Activated CD8-positive, alpha-beta memory T cell treated with anti-CD3 and anti-CD28 coated beads, Interleukin-2, amount 50 U/mL, for 1 hour (primary cell): Measurements from ENCODE around the gene MED15.
"Not testable (repeated sequence)": the region's sequence is repeated elsewhere in the genome, so short reads cannot be mapped to it uniquely, and the experiment has no call there.

Experiments
- DNase-seq: peaks from one replicate; pipeline ENCODE4 v3.0.0-alpha.2; 2020; ENCODE audit errors: extremely low read depth

The MED15 gene

GRCh38 chr22:20584029-20584871 lies 76.8 kb downstream of the MED15 start:
- no peak for DNase-seq

DNA sequence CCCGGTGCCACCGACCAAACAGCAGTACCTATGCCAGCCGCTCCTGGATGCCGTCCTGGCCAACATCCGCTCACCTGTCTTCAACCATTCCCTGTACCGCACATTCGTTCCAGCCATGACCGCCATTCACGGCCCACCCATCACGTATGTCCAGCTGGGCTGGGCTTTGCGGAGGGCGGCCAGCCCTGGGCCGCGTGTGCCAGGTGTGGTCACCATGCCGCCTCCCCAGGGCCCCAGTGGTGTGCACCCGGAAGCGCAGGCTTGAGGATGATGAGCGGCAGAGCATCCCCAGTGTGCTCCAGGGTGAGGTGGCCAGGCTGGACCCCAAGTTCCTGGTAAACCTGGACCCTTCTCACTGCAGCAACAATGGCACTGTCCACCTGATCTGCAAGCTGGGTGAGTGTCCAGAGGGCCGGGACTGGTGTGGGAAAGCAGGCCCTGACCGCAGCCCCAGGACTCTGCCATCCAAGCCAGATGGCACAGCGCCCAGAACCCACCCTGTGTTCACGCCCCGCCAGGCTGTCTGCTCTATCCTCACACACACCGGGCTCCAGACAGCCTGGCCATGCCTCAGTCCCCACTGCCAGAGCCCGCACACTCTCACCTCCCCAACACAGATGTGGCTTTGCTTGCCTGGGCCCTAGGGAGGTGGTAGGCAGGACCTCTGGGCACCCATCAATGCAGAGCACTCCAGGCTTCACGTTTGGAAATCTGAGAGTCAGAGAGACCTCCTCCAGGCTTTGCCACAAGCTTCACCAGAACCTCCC lies 77.6 kb downstream of the MED15 start:
- DNase-seq: no peak

- no peak for DNase-seq
These were observed 78.4 kb downstream of the MED15 start for GRCh38 chr22:20585639-20586402.

DNA sequence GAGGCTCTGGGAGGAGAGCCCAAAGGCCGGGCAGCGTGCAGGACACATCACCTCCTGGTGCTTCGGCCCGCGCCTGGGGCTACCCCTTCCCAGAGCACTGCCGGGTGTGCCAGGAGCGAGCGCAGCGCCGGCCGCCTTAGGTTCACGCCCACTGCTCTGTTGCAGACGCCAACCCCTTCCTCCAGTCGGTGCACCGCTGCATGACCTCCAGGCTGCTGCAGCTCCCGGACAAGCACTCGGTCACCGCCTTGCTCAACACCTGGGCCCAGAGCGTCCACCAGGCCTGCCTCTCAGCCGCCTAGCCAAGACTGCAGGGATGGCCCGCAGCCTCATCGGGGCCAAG lies 79.0 kb downstream of the MED15 start:
- no peak for DNase-seq

GRCh38 chr22:20587206-20587958 lies 80.0 kb downstream of the MED15 start:
- DNase-seq: no peak

DNA sequence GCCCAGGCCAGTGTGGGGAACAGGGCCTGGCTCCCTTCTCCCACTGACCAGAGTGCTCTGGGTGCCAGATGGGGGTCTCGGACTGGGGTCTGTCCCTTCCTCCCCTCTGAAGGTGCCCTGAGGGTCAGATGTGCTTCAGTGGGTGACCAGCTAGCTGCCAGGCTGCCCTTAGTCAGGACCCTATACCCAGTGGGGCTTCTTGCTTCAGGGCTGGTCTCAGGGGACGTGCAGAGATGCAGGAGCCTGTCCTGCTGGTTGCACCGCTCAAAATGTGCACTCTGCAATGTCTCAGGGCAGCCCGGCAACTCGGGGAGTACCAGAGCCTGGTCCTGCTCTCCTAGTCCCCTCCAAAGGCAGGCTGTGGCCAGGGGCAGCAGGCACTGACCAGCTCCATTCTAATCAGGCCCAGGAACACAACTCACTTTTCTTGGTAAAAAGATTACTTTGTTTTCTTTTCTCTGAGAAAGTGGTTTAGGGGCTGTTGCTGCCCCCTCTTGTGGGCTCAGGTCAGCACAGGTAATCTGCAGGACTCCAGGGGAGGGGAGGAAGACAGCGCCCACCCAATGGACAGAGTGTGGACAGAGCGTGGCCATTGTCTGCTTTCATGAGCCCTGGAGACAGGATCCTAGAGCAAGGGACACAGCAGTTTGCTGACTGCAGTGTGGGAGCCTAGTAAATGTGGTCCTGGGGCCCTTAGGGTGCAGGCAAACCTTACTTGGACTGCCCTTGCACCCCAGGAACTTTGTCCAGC lies 80.9 kb downstream of the MED15 start:
- no peak for DNase-seq

DNA sequence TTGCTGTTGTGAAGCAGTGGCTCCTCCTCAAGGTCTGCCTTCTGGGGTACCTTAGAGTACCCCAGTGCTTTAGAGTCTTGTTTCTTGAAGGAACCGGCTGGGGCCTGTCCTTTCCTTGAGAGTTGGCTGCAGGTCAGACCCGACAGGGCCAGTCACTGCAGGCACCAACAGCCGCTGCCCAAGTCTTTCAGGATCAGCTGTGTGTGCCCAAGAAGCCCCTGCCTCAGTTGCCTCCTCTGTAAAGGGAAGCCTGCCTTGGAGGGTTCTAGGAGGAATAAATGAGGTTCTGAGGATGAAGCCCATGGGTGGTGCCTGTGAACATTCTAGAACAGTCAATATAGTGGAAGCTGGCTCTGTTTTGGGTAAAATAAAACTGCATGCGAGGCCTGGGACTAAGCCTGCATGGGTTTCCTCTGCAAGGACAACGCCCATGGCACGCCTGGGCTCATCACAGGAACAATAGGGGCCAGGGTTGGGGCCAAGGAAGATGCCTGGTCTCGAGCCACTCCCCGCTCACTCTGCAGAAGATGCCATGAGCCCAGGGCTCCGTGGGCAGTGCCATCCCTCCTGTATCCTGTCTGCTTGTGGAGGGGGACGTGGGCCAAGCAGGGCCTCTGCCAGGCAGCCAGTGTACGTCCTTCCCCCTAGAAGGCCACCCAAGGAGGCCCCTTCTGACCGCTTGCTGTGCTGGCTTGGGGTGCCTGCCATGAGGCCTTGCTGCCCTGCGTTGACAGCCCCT lies 81.6 kb downstream of the MED15 start:
- DNase-seq: no peak

DNA sequence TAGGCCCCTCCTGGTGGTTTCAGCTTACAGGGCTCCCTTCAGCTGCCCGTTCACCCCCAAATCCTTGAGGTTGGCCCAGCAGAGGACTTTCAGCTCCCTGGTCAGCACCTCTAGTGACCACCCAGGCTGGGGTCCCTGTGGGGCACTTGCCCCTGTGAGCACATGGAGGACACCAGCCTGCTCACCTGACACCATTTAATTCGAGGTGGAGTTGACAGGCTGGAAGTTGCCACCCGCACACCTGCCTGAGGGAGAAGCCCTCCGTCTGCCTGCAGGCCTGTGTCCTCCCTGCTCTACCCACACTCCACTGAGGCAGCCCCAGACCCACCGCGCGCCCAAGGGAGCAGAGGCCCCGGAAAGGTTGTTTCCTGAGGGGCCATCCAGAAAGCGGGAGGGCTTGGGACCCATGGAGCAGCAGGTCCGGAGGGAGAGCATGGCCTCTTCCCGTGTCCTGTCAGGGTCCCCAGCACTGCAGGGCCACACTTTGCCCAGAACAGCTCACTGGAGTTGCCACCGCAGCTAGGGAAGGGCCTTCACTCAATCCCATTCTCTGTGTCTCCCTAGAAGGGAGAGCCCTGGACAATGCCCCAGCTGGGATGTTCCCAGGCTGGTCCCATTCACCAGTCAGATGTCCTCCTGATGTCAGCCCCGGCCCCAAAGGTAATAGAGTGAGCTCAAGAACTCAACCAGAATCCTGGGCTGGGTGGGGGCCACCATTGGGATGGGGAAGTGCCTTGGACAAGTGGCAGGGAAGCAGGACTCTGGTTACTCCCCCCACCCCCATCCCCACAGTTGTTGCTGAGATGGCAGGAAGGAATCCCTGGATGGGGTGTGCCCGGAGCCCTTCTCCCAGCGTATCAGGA lies 82.4 kb downstream of the MED15 start:
- no peak for DNase-seq

GRCh38 chr22:20590477-20591294 lies 83.3 kb downstream of the MED15 start:
- no peak for DNase-seq

DNA sequence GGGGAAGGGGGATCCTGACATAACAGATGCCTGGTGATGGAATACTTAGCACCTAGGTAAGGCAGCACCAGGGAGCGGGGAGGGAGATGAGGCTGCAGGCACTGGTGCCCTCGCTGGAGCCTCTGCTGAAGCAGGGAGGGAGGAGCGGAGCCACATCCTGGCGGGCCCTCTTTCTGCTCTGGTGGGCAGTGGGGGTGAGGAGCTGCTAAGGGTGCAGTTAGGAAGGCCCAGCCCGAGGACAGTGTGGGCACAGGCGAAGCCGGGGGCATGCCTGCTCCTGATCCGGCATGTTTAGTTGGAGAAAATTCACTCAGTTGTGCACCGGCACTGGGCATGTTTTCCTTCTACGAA lies 83.9 kb downstream of the MED15 start:
- no peak for DNase-seq

DNA sequence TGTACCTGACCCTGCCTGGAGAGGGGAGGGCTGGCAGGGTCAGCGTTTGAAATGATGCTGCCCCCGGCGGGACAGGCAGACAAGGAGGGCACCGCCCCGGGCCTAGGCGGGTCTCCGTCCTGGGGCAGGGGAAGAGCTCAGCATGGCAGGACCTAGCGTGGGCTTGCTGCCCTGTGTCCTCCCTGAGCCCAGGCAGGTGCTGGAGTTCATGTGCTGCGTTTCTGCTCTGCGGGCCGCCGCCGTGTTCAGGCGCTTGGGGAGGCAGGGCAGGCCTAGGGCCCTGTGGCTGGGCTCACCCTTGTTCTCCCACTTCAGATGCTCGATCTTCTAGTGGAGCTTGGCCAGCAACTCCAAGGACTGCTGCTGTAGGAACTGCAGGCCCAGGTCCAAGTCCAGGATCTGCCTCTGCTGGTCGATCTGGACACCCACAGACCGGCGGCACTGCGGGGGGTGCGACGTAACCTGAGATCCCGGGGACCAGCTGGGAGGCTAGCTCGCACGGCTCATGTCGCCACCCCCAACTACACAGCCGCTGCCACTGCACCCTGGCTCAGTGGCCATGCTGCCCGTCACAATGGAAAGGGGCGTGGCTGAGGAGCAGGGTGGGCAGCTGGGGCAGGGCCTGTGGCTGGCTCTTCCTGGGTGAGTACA lies 84.4 kb downstream of the MED15 start:
- DNase-seq: no peak

- not testable (repeated sequence) for DNase-seq
These were observed 86.6 kb downstream of the MED15 start for GRCh38 chr22:20594038-20594437.

DNA sequence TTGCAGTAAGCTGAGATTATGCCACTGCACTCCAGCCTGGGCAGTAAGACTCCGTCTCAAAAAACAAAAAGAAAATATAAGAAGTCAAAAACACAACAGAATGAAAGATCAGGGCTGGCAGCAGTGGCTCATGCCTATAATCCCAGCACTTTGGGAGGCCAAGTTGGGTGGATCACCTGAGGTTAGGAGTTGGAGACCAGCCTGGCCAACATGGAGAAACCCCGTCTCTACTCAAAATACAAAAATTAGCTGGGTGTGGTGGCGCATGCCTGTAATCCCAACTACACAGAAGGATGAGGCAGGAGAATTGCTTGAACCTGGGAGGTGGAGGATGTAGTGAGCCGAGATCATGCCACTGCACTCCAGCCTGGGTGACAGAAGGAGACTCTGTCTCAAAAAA lies 87.1 kb downstream of the MED15 start:
- DNase-seq: not testable (repeated sequence)

DNA sequence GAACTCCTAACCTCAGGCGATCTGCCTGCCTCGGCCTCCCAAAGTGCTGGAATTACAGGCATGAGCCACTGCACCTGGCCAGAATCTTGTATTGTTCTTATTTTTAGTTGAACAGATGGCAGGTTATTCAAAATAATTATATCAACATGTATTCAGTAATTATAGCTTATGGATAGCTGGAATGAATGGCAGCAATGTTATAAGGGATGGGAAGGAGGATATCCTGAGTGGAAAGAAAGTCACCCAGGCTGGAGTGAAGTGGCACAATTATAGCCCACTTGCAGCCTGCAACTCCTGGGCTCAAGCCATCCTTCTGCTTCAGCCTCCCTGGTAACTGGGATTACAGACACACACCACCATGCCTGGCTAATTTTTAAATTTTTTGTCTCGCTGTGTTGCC lies 88.1 kb downstream of the MED15 start:
- no peak for DNase-seq

DNA sequence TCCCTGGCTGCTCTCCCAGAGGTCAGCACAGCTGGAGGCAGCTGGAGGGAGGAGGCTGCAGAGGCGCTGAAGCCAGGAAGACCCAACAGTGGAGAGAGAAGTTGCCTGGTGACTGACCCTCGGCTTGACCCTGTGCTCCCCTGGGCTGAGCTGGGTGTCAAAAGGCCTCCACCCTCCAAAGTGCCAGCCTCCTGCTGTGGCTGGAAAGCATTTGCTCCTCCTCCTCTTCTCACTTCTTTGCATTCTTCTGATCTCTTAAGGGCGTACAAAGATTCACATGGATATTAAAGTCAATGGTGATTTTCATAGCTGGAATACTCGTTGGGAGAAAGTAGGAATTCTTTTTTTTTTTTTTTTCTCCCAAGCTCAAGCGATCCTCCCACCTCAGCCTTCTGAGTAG lies 91.7 kb downstream of the MED15 start:
- no peak for DNase-seq

GRCh38 chr22:20600137-20600673 lies 92.8 kb downstream of the MED15 start:
- DNase-seq: no peak

GRCh38 chr22:20601308-20601707 lies 93.9 kb downstream of the MED15 start:
- DNase-seq: no peak
